Measurements from ENCODE around the gene IRF4. TPM values are rescaled to one million over a fixed set of nuclear protein-coding genes. Genes with fewer than 3 reads are reported as not detected.

The IRF4 gene
- total RNA-seq, 2 donors from 2014 or later: 554 to 602 TPM

DNA sequence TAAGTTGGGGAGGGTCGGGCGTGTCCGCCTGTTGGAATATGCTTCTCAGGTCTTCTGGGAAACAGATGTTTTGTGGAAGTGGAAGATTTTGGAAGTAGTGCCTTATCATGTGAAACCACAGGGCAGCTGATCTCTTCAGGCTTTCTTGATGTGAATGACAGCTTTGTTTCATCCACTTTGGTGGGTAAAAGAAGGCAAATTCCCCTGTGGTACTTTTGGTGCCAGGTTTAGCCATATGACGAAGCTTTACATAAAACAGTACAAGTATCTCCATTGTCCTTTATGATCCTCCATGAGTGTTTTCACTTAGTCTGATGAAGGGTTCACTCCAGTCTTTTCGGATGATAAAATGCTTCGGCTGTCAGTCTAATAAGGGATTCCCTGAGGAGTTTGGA lies 4.6 kb downstream of the IRF4 start:
- Mint-ChIP-seq H3K36me3 (ENCODE audit: insufficient read depth in 2 of 2) (peaks cover 52 to 76% of the 10 kb centered on the region in 2 donors), H3K4me1 (ENCODE audit: low read depth) (peaks cover 72% of the 10 kb centered on the region), H3K27ac (peak overlapping the region; percentile 99), H3K27me3 (ENCODE audit: low read depth) (no peaks in the 10 kb centered on the region), H3K4me3 (peak overlapping the region; percentile 93 to 97), H3K9me3 (no peaks in the 10 kb centered on the region)
- ATAC-seq (replicated peaks in 1 of 2) (no peak), DNase-seq (no peak)

DNA sequence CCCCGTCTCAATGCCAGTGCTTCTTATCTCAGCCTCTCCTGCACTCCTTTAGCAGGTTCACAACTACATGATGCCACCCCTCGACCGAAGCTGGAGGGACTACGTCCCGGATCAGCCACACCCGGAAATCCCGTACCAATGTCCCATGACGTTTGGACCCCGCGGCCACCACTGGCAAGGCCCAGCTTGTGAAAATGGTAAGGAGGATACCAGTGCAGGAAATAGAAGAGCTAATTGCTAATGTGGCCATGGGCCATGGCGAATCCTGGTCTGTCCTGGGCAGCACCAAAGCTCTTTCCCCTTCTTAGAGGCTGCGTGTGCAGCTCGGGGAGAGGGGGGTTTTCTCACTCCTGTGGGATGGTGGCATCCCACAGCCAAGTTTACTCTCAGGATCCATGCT lies 5.5 kb downstream of the IRF4 start:
- DNase-seq: no peak
- H3K4me1 Mint-ChIP-seq (ENCODE audit: low read depth): peaks cover 79% of the 10 kb centered on the region
- no peaks in the 10 kb centered on the region for H3K27me3 Mint-ChIP-seq (ENCODE audit: low read depth)

DNA sequence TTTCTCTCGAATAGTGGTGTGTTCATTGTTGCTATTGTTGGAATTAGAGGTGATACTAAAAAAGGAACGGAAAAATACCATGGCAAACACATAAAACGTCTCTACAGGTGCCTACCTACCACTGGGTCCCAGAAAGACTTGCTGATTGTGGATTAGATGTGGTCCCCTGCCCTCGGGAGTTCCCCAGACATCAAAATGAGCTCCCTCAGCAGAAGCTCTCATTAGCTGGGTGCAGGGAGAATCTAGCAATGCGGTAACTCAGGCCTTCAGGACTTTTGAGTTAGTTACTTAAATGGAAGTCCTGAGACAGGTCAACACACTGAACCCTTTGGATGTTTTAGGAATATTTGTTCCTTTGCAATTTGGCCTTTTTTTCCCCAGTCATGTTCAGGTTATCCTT lies 6.1 kb downstream of the IRF4 start:
- peaks cover 57 to 87% of the 10 kb centered on the region in 2 donors for H3K36me3 Mint-ChIP-seq (ENCODE audit: insufficient read depth in 2 of 2)
- H3K27ac Mint-ChIP-seq: peak overlapping the region; percentile 98
- H3K4me1 Mint-ChIP-seq (ENCODE audit: low read depth): peaks cover 85% of the 10 kb centered on the region
- H3K4me3 Mint-ChIP-seq: peak overlapping the region; percentile 86 to 94
- H3K9me3 Mint-ChIP-seq: no peaks in the 10 kb centered on the region
- DNase-seq (no peak), ATAC-seq (replicated peaks in 1 of 2) (no peak)
- H3K27me3 Mint-ChIP-seq (ENCODE audit: low read depth): no peaks in the 10 kb centered on the region

More for the DNA sequence above, 5.5 kb downstream of the IRF4 start:
- Mint-ChIP-seq H3K27ac (peak overlapping the region; percentile 98), H3K9me3 (no peaks in the 10 kb centered on the region), H3K36me3 (ENCODE audit: insufficient read depth in 2 of 2) (peaks cover 55 to 84% of the 10 kb centered on the region in 2 donors), H3K4me3 (peak overlapping the region; percentile 86 to 94)
- no peak for ATAC-seq (replicated peaks in 1 of 2)

DNA sequence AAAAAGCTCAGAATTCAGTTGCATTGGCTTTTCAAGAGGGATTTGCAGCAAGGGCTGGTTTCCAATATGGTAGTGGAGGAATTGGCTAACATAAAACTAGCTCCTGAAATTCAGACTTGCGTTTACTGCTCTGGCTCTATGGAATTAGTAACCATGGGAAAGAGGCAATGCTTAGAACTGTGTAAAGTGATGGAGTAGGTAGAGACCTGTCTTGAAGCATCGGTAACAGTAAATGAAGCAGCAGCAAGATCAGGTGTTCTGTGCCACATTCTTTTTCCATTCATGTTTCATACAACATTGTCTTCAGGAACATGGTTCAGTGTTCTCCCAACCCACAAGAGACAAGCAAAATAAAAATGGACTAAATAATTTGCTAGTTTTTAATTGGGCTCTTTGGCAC lies 6.5 kb downstream of the IRF4 start:
- H3K36me3 Mint-ChIP-seq (ENCODE audit: insufficient read depth in 2 of 2): peaks cover 58 to 88% of the 10 kb centered on the region in 2 donors
- no peaks in the 10 kb centered on the region for H3K9me3 Mint-ChIP-seq
- DNase-seq (no peak), ATAC-seq (replicated peaks in 1 of 2) (no peak)
- H3K27ac Mint-ChIP-seq: peak overlapping the region; percentile 98
- peaks cover 89% of the 10 kb centered on the region for H3K4me1 Mint-ChIP-seq (ENCODE audit: low read depth)
- H3K27me3 Mint-ChIP-seq (ENCODE audit: low read depth): no peaks in the 10 kb centered on the region
- H3K4me3 Mint-ChIP-seq: peak overlapping the region; percentile 86 to 94

DNA sequence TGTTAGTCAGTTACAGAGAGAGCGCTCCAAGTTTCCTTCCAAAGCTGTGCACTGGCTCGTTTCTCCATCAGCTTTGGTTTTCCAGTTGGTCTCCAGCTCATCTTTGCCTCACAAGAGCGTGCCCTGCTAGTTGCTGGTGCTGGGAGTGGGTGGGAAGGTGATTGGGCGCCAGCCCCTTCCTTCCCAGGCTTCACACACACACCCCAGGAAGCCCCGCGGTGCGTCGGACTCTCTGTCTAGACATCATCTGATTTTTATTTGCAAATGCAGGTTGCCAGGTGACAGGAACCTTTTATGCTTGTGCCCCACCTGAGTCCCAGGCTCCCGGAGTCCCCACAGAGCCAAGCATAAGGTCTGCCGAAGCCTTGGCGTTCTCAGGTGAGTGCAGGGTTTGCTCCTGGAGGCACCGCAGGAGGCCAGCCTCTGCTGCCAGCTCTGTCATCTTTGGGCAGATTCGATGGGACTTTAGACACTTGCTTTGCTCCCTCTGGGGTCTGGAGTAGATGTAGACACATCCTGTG lies 7.1 kb downstream of the IRF4 start:
- Mint-ChIP-seq H3K4me3 (peak overlapping the region; percentile 86 to 94), H3K4me1 (ENCODE audit: low read depth) (peaks cover 95% of the 10 kb centered on the region), H3K27ac (peak overlapping the region; percentile 98), H3K27me3 (ENCODE audit: low read depth) (no peaks in the 10 kb centered on the region), H3K9me3 (no peaks in the 10 kb centered on the region), H3K36me3 (ENCODE audit: insufficient read depth in 2 of 2) (peaks cover 63 to 91% of the 10 kb centered on the region in 2 donors)
- ATAC-seq (replicated peaks in 1 of 2): no peak
- DNase-seq: no peak

DNA sequence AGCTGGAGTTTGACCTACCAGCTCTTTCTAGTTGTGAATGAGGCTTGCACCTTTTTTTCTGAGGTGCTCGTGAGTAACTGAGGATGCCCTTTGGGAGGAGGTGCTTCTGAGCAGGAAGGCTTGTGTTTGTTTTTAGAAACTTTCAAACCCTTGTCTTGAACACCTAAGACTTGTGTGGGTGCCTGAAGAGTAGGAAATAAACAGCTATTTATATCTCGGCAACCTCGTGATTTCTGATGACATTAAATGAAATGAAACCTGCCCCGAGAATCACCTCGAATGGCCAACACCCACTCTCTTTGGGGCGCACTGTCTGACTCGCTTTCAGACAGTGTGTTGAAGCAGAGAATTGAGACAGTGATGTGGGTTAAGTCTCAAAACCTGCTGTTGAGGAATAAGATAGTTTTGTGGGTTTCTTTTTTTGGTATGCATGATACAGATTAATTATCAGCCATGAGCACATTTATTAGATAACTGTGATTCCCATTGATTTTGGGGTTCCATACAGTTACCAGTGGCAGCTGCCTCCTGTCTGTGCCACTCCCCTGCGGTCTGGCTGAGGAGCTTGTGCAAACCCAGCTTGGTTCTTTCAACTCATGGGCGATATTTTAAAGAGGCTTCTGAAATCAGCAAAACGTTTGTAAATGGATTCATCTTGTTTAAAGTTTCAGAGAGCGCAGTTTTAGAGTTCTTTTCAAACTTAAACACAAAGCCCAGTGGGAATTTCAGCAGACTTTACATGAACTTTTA lies 8.4 kb downstream of the IRF4 start:
- Mint-ChIP-seq H3K9me3 (no peaks in the 10 kb centered on the region), H3K27ac (peak overlapping the region; percentile 98), H3K4me1 (ENCODE audit: low read depth) (peaks cover 95% of the 10 kb centered on the region), H3K27me3 (ENCODE audit: low read depth) (no peaks in the 10 kb centered on the region), H3K36me3 (ENCODE audit: insufficient read depth in 2 of 2) (peaks cover 65 to 91% of the 10 kb centered on the region in 2 donors), H3K4me3 (peak overlapping the region; percentile 86 to 94)
- ATAC-seq (replicated peaks in 1 of 2) (peak; percentile 54 to 60), DNase-seq (peak; percentile 69 to 78)

DNA sequence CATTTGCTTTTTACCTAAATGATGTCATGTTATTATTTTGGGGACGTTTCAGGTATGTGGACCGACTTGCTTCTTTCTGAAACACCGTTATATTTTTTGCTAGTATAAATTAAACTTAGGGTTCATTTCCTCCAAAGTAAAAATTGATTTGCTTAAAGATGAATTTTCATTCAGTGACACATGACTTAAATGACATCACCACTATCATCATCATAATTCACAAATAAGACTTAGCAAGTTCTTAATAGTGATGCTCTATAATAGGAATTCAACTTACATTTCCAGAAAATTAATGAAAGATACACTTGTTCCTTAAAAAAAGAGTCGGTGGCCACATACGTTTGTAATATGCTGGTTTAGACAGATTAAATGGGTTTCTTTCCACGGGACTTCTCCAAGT lies 9.3 kb downstream of the IRF4 start:
- Mint-ChIP-seq H3K4me1 (ENCODE audit: low read depth) (peaks cover 95% of the 10 kb centered on the region), H3K27ac (peak overlapping the region; percentile 97), H3K9me3 (no peaks in the 10 kb centered on the region), H3K4me3 (peak overlapping the region; percentile 83 to 92), H3K36me3 (ENCODE audit: insufficient read depth in 2 of 2) (peaks cover 61 to 90% of the 10 kb centered on the region in 2 donors), H3K27me3 (ENCODE audit: low read depth) (no peaks in the 10 kb centered on the region)
- no peak for DNase-seq
- no peak for ATAC-seq (replicated peaks in 1 of 2)

DNA sequence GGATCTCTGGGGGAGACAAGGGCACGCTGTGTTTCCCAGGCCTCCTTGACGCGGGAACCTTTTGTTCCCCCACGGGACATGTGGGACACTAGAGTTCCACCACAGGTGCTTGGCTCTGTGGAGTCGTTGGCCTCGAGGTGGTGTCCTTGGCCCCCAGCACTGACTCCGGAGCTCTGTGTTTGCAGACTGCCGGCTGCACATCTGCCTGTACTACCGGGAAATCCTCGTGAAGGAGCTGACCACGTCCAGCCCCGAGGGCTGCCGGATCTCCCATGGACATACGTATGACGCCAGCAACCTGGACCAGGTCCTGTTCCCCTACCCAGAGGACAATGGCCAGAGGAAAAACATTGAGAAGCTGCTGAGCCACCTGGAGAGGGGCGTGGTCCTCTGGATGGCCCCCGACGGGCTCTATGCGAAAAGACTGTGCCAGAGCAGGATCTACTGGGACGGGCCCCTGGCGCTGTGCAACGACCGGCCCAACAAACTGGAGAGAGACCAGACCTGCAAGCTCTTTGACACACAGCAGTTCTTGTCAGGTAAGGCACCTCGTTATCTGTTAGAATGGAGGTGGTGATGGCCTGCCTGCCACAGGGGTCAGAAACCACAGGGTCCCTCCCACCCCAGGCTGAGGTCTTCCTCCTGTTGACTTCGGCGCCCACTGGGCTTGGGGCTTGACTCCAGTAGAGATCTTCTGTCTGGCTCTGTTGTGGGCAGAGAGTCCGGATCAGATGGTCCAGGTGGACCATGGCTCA lies 9.9 kb downstream of the IRF4 start:
- no peaks in the 10 kb centered on the region for H3K27me3 Mint-ChIP-seq (ENCODE audit: low read depth)
- H3K36me3 Mint-ChIP-seq (ENCODE audit: insufficient read depth in 2 of 2): peaks cover 59 to 89% of the 10 kb centered on the region in 2 donors
- no peak for ATAC-seq (replicated peaks in 1 of 2)
- H3K27ac Mint-ChIP-seq: peak overlapping the region; percentile 97
- H3K4me3 Mint-ChIP-seq: peak overlapping the region; percentile 83 to 92
- H3K4me1 Mint-ChIP-seq (ENCODE audit: low read depth): peaks cover 95% of the 10 kb centered on the region
- no peaks in the 10 kb centered on the region for H3K9me3 Mint-ChIP-seq
- no peak for DNase-seq

DNA sequence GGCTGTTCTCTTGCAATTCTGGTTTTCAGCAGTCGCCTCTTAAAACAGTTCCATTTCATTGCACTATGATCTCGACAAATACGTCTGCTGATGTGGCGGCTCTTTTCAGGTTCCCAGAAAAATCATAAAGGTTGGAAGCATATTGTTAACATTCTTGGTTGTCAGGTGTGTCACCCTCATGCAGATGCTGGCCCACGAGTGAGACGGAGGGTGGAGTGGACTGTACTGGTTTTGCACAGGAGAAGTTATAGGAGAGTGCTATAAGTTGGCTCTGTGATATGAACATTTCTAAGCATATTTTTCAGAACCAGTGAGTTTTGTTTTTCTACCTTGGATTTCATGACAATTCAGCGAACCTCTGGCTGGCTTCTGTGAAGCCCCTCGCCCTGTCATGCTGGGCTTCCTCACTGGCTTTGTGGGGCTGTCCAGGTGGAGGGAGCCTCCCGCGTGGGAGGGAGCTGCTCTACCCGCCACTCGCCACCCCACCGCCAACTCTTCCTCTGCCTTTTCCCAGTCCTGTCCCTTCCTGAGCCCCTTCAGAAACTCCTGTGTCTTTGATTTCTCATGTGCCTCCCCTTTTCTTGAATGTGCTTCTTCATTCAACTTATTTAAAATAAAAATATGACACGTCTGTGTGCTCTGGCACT lies 10.6 kb downstream of the IRF4 start:
- ATAC-seq (replicated peaks in 1 of 2) (no peak), DNase-seq (no peak)
- Mint-ChIP-seq H3K4me1 (ENCODE audit: low read depth) (peaks cover 98% of the 10 kb centered on the region), H3K27ac (peak overlapping the region; percentile 97), H3K4me3 (peak overlapping the region; percentile 83 to 92), H3K36me3 (ENCODE audit: insufficient read depth in 2 of 2) (peaks cover 59 to 91% of the 10 kb centered on the region in 2 donors), H3K9me3 (no peaks in the 10 kb centered on the region), H3K27me3 (ENCODE audit: low read depth) (no peaks in the 10 kb centered on the region)

DNA sequence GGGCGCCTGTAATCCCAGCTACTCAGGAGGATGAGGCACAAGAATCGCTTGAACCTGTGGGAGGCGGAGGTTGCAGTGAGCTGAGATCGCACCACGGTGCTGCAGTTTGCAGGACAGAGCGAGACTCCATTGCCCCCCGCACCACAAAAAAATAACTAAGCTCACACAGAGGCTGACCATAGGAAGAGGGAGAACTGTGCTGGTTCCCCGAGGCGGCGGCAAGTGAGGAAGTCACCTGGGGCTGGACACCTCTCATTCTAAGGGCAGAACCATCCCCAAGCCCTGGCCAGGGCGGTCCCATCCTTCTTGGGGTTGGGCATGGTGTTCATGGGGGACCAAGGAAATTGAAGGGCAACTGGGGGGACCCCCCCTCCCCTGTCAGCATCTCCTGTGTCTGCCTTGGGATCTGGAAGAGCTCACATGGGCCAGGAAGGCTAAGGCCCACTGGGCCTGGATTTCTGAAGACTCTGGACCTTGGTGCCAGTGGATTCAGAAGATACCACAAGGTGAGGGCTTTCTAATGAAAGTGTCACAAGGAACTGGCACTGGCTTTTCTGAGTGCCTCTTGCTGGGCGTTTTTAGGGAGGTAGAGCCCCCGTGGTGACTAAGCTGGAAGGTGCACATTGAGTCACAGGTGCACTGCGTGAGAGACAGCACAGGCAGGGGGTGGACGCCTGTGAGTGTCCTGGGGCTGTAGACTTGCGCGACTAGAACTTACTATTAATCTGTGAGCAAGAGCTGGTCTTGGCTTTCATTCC lies 11.5 kb downstream of the IRF4 start:
- Mint-ChIP-seq H3K4me1 (ENCODE audit: low read depth) (peaks cover 98% of the 10 kb centered on the region), H3K36me3 (ENCODE audit: insufficient read depth in 2 of 2) (peaks cover 57 to 90% of the 10 kb centered on the region in 2 donors), H3K9me3 (no peaks in the 10 kb centered on the region), H3K4me3 (peak overlapping the region; percentile 83 to 92), H3K27me3 (ENCODE audit: low read depth) (no peaks in the 10 kb centered on the region), H3K27ac (peak overlapping the region; percentile 97)
- peak; percentile 70 to 77 for ATAC-seq (replicated peaks in 1 of 2)
- peak; percentile 79 to 88 for DNase-seq

DNA sequence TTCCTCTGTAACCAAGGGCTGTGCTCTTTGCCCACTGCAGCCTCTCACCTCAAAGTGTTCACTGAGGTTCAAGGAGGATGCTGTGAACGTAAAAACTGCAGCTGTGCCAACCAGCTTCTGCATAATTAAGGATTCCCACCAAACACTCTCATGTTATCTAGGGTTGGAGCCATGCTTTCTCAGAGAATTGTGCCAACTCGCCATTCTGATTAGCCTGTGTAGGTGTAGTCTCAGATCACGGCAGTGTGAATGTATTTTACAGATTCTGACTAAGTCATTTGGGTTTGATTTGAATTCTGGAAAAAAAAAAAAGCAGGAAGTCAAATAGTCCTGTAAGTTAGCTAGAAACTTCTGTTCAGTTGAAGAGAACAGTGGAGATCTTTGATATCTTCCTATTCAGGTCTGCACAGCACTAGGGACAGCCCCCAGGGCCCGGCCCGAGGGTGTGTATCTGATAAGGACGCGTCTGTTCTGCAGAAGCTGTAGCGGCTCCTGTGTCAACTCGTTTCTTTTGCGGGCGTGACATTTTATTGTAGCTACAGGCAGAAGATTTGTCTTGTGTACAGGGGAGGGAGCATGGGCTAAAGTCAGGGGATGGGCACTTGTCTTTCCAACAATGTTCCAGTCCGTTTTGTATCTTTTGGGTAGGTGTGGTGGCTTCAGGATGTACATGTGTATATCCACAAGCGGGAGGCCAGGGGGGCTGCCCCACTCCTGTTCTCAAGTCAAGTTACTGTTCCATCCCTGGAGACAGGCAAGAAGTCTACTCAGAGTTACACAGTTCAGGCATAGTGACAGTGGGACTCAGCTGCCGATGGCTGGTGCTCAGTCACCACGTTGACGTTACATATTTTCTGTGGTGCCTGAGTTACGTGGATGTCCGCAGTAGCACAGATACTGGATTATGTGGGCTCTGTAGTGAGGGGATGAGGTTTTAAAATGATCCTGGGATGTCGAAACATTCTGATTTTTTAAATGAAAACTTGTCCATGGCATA lies 12.4 kb downstream of the IRF4 start:
- no peaks in the 10 kb centered on the region for H3K27me3 Mint-ChIP-seq (ENCODE audit: low read depth)
- peaks cover 61 to 90% of the 10 kb centered on the region in 2 donors for H3K36me3 Mint-ChIP-seq (ENCODE audit: insufficient read depth in 2 of 2)
- peak overlapping the region; percentile 97 for H3K27ac Mint-ChIP-seq
- H3K9me3 Mint-ChIP-seq: no peaks in the 10 kb centered on the region
- H3K4me1 Mint-ChIP-seq (ENCODE audit: low read depth): peaks cover 98% of the 10 kb centered on the region
- ATAC-seq (replicated peaks in 1 of 2) (peak; percentile 21 to 42), DNase-seq (peak; percentile 54 to 70)
- H3K4me3 Mint-ChIP-seq: peak overlapping the region; percentile 83 to 92

Measured in activated T-cell treated with anti-CD3 and anti-CD28 coated beads, Interleukin-2, amount 50 U/mL, for 72 hours (primary cell).